ENCODE data around the gene PPP1R8.

DNA sequence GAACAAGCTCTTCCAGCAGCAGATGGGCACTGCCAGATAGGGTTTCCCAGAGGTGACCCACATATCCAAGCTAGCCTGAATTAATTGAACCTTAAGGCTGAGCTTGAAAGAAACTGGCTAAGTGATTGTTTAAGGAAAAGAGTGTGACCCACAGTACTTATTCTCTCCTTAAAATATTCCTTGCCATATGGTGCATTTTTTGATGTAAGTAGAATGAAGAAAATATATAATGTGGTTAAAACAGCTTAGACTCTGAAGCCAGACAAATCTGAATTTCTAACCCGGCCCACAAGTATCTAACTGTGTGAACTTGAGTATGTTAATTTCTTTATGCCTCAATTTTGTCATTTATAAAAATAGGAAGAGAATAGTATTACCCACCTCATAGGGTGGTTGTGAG, 4.9 kb downstream of the PPP1R8 start:
- TF ChIP-seq CTCF (IDR thresholded peaks at IDR 0.05): no peak
- no peak for TF ChIP-seq ZFX (IDR thresholded peaks at IDR 0.05; ENCODE audit: borderline replicate concordance)

Data from 22Rv1 (cell line).